ENCODE measurements around the gene TMEM87A.

TMEM87A gene

DNA sequence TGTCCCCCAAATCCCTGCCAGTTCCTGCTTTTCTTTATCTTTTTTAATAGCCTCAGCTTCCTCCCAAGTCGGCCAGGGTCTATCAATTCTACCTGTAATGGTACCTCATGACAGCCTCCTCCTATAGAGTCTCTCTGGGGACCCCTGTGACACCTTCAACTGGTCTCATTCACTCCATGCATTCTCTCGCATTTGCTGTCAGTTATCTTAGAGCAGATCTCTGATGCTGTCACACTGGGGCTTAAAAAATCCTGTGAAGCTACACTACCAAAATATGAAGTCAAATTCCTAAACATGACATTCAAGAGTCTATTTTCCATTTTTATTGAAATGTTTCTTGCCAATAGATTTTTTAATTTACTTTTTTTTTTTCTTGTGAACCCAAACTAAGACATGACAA is 70.6 kb downstream of the TMEM87A start:
- DNase-seq, result no peak

DNA sequence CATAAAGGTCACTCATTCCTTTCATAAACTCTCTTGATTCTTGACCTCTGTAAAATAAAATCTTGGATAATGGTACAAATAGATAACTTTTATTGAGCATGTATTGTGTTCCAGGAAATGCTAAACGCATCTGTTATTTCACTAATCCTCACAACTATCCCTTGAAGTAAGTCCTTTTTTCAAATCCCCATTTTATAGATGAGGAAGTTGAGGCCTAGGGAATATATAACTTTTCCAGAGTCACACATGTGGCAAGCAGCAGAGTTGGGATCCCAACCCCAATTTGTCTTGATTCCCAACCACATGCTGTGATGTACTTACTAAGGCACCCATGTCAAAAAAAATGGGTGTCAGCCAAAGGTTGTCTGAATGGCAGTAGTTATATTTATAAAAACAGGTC is 71.4 kb downstream of the TMEM87A start:
- DNase-seq, result no peak

DNA sequence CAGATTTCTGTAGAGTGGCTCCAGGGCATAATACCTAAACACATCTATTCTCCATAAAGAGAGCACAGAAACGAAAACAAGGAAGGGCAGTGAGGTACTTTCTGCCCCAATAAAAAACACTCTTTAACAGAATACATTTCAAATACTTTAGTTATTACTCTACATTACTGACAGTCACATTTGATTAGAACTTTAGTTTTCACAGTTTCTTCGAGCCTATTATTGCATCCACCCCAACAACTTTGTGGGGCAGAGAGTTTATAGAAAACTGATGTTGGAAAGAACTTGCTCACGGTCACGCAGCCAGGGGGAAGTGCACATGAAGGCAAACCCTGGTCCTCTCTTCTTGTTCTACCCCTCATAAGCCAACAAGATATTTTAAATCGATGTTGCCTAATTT is 74.1 kb downstream of the TMEM87A start:
- DNase-seq, result no peak

DNA sequence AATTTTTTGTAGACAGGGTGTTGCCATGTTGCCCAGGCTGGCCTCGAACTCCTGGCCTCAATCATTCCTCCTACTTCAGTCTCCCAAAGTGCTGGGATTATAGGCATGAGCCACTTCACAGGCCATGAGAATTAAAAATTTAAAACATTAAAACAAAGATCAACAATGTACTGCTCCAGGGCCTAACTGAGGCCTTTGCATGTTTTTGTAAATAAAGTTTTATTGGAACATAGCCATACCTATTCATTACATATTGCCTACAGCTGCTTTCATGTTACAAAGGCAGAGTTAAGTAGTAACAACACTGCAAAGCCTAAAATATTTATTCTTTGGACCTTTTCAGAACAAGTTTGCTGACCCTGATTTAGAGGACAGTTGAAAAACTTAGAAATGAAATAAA is 74.7 kb downstream of the TMEM87A start:
- DNase-seq, result no peak

DNA sequence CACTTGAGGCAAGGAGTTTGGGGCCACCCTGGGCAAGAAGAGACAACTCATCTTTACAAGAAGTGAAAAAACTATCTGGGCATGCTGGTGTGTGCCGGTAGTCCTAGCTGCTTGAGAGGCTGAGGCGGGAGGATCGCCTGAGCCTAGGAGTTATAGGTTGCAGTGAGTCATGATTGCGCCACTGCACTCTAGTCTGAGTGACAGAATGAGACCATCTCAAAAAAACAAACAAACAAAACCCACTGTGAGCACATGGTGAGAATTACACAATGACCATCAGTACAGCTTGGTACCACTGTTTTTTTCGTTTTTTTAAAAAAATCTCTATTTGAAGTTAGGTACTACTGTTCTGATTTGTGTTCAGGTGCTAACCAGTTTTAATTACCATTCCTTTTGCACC is 78.7 kb downstream of the TMEM87A start:
- no peak for DNase-seq

DNA sequence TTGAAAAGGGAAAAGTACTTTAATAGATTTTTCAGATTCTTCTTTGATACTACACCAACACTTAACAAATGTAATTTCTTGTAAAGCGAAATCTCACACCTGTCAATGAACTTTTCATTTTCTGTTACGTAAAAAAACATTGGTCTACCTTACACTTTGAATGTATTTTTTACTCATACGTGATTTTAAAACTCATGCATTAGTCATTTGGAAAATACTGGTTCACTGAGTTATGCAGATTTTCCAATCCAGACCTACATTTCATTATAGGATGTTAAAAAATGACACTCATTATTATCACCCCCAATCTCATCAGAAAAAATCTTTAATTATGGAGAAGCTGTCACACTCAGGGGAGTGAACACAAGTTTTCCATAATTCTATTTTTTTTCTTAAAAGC is 79.8 kb downstream of the TMEM87A start:
- no peak for DNase-seq

DNA sequence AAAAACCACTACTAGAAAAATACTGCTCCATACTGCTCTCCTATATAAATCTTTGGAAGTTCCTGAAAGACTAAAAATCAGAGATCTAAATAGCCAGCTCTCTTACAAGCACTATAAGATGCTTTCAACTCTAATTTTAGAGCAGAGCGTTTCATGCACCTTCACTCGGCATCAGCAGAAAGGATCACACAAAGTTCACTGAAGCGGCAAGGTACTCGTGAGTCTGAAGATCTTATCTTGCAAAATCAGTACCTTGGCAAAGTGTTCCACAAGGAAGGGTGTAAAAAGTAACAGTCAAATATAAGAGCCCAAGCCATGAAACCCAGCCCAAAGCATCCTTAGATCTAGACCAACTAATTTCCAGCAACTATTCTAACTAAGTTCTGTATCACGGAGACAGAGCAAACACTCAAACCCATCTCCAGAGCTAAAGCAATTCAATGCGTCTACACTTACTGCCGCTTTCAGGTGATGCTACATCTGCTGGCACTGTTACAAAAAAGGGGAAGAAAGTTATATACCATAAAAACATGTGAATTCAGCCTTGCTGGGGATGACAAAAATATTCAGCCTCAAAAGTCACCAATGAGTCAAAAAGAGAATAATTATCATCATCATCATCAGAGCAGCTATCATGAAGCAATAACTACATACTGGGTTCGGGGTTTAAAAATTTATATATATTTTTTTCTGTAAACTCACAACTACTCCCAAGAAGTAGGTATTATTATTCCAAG is 81.5 kb downstream of the TMEM87A start:
- no peak for DNase-seq

DNA sequence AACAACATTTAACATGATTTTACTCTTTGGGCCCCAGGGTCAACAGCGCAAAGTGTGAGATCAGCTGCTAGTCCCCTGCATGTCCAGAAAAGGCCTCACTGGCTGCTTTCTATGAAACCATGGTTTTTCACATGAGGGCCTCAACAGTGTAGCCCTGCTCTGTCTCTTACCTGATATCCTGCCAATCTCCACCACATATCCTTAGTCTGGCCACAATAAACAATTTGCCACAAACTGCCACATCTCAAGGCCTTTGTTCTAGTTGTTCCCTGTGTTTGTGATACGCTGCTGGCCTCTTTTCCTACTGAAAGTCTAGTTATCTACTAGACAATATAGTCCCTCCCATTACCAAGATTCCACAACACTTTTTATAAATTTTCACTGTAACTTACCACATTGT is 82.9 kb downstream of the TMEM87A start:
- DNase-seq, result no peak

DNA sequence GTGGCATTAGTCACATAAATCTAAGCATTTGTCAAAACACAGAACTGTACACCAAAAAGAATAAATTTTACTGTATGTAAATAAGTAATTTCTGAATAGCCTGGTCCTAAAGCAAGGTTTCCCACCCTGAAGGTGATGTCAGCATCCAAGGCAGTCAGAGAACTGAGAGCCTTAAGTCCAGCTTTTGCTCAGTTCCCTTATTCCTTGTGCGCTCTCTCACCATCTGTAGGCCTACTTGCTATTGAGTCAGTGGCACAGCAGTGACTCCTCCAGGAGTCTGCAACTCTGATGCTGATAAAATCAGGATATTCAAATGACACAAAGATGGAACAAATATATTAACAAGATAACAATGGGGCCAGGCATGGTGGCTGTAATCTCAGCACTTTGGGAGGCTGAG is 87.4 kb downstream of the TMEM87A start:
- no peak for DNase-seq

DNA sequence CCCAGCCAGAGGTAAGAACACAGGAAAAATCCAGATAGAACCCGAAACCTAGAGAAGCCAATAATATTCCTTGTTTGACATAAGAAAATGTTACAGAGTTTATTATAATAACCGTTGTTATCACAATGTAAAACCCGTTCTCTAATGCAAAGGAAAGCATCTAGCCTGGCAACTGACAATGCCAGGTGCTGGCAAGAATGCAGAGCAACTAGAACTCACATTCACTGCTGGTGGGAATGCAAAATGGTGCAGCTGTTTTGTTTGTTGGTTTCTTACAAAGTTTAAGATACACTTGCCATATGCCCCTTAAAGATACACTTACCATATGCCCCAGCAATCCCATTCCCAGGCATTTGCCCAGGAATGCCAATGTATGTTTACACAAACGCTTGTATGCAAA is 88.5 kb downstream of the TMEM87A start:
- no peak for DNase-seq

DNA sequence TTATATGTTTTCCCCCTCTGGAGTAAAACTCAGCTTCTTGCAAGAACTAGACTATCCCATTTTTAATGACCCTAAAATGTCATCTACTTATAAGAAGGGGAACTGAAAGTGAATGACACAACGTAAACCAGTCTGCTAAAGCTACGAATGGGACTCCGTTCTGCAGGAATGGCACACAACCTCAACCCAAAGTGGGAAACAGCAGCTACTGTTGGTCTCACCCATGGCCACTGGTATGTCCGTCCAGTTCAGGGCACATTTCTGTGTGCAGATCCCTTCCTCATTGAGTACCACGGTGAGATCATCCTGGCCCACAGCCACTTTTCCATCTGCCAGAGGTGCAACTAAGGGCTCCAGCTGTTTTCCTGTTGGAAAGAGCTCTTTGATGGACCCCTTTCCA is 88.9 kb downstream of the TMEM87A start:
- no peak for DNase-seq

DNA sequence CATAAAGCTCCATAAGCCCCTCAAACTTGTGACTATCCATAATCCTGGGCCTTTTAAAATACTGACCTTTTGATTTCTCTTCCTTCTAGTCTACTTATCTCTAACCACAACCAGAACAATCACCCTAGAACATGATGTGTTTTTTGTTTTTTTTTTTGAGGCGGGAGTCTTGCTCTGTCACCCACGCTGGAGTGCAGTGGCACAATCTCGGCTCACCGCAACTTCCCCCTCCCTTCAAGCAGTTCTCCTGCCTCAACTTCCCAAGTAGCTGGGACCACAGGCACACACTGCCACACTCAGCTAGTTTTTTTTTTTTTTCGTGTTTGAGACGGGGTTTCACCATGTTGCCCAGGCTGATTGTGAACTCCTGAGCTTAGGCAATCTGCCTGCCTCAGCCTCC is 90.3 kb downstream of the TMEM87A start:
- DNase-seq, result no peak

DNA sequence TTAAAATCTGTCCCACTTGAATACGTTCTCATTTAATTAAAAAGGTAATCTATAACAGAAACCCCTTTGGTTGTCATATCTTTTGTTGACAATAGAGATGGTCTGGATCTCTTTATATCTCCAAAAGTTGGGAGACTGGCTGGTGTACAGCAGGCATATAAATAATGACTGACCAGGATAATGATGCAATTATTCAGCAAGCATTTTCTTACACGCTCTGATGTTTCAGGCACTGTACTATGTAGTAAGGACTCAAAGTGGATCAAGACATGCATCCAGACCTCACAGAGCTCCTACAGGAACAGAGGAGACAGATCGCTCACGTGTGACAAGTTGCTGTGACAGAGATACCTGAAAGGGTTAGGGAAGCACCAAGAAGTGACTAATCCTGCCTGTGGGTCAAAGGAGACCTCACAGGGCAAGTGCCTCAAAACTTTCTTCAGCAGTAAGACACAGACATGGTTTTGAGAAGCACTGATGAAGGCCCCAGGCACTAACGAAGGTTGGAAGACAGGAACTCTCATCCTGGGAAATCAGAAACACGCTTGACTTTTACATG is 90.8 kb downstream of the TMEM87A start:
- DNase-seq, result no peak

DNA sequence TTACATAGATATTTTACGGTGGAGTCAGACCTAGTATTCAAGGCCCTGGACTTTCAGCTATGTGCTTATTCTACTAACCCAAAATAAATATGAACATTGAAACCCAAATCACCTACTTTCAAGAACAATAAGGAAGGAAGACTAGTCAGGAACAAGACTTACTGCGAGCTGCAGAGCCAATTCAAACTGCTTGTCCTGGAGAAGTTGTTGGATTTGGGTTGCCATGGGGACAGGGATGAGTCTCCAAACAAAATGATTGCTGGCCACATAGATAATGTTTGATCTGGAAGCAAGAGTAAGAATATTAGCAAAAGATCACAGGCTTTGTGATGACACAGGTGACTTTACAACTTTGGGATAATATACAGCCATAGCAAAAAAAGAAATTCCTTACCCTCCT is 95.2 kb downstream of the TMEM87A start:
- DNase-seq, result no peak

DNA sequence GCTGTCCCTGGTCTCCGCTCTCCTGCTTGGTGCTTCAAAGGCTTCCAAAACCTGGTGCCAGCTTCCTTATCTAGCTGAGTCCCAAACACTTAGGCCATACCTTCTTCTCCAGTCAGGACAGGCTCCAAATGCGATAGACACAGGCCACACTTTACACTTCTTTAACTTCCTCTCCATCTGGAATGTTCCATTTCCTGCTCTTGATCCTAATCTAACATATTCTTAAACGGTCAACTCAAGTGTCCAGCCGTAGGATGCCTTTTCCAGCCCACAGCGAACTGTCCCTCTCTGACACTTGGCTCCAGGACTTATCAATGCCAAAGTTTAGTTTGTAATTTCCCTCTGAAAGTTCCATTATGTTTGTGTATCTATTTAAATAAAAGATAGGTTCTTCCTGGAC is 97.6 kb downstream of the TMEM87A start:
- no peak for DNase-seq

DNA sequence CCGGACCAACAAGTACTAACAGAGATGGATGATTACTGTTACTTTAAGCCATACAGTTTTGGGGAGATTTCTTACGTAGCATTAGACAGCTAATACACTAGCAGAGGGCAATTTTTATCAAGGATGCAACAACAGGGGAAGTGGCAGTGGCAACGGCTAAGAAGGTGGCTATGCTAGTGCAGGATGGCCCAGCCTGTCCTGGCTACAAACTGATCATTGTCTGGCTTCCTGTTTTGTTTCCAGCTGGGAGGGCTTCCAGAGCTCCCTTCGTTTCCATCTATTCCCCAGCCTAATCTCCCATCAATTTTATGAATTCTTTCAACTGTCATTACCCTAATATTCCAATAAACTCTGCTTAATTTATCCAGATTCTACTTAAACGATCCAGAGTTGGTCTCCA is 100.8 kb downstream of the TMEM87A start:
- DNase-seq, result no peak

DNA sequence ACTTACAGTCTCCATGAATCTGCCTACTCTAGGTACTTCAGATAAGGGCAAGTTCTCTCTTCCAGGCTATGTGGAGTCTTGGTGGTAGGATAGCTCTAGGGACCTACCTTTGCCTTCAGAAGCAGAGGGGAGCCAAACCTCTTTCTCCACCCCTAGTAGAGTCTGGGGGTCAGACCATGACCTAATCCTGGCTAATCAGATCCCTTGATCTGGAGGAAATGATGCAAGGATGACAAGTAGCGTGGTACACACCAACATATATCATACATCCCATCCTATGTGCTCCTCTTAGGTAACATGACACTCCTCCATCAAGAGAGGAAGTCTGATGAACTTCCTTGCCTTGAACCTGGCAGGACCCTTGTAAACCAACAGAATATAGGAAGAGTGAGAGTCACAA is 101.4 kb downstream of the TMEM87A start:
- DNase-seq, result no peak

DNA sequence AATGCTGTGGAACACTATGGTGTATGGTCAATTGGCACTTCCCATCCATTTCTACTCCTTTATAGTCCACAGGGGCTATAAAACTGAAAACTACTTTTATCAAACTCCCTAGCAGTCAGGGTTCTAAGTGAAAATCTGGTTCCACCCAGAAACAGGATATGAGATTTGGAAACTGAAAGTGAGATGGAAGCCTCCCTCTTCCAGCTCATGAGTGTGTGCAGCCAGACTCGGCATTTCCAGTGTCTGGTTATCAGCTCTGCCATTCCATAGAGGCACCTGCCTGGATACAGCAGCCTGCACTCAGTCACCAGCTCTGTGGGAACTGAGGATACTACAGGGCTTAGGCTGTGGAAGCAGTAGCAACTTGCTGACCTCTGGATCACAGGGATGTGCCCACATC is 102.1 kb downstream of the TMEM87A start:
- no peak for DNase-seq

DNA sequence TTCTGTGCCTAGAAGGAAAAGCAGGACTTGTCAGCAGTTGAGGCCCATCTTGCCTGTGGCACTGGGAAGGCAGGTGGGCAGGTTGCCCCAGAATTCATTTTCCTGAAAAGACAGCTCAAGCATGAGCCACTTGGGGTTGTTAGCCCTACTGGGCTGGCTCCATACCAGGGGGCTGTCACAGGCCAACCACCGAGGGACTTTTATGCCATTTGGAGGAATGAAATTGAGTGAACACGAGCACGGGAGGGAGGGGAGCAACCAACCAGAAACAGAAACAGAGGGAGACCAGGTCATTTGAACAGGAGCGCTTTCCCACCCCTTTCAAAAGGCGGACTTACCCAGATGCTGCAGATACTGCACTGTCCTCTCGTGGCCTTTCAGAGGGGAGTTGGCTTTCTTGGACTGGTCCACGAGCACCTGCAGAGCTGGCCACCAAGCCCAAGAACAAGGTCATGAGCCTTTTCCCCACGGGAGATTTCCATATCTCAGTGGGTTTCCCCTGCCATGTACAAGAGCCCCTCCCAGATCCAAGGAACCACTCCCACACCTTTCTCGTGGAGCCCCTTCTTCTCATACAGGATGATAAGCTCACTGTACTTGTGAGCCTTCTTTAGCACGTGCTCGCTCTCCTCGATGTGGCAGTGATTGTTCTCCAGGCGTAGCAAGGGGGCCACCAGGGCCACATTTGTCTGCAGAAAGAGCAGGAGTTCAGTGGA is 106.8 kb downstream of the TMEM87A start:
- no peak for DNase-seq

DNA sequence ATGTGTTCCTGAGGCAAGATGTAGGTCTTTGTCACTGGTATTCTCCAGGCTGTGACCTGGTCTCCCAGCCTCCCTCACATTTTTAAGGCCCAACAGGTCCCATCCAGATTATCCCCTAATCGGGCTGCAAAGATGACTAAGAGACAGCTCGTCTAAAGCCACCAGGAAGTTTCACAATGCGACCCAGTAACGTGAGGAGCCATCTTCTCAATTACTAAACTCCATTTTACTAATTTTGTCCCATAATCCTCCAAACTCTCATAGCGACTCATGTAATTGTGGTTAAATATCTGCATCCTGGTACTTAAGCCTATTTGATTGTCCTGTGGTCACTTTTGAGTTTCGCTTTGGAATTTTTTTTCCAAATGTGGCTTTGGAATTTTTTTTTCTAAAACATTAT is 108.1 kb downstream of the TMEM87A start:
- no peak for DNase-seq

DNA sequence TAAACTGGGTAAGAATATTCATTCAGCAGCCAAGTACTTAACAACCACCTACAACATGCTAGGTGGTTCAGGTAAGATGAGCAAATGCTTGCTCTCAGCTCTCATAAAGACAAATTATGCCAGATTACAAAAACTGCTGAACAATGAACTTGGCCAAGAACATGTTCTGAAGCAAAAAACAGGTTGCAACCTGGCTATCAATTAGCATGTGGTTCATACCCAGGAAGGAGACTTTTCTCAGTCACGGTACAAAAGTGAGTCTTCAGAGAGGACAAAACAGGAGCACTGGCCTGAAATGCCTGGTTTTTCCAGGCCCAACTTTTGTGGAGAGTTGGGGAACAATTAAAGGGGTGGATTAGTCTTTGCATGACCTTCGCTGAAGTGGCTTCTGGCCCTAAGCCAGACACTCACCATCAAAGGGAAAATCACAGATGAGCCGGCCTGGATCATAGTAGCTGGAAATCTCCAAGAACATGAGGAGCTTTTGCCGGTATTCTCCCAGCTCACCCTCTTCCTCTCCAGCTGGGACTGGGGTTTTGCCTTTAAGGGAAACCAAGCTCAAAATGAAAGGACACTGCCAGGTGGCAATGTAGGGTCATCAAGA is 109.2 kb downstream of the TMEM87A start:
- DNase-seq, result no peak

DNA sequence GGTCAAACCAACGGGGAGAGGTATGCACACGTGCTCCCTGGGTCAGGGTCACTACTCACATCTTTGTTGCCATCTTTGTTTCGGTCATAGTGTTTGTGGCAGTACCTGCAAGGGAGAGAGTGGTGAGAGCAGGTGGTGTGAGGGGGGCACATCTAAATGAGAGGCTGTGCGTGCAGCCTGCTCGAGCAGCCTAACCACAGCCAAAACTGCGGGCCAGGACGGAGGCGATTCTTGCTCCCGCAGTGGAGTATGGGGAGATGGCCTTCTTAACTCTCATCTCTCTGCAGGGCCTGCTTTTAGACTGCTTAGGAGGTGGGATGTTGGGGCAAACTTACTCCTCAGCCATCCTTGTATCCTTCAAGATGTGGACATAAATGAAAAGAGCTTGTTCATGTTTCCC is 109.9 kb downstream of the TMEM87A start:
- DNase-seq, result no peak

Data from effector CD8-positive, alpha-beta T cell (primary cell).